ENCODE results near the gene ZNF398. TPM values are rescaled to one million over a fixed set of nuclear protein-coding genes. Genes with fewer than 3 reads are reported as not detected.

The ZNF398 gene
- polyA plus RNA-seq, 10 donors: 7.1 to 10.4 (median 8.5) TPM

DNA sequence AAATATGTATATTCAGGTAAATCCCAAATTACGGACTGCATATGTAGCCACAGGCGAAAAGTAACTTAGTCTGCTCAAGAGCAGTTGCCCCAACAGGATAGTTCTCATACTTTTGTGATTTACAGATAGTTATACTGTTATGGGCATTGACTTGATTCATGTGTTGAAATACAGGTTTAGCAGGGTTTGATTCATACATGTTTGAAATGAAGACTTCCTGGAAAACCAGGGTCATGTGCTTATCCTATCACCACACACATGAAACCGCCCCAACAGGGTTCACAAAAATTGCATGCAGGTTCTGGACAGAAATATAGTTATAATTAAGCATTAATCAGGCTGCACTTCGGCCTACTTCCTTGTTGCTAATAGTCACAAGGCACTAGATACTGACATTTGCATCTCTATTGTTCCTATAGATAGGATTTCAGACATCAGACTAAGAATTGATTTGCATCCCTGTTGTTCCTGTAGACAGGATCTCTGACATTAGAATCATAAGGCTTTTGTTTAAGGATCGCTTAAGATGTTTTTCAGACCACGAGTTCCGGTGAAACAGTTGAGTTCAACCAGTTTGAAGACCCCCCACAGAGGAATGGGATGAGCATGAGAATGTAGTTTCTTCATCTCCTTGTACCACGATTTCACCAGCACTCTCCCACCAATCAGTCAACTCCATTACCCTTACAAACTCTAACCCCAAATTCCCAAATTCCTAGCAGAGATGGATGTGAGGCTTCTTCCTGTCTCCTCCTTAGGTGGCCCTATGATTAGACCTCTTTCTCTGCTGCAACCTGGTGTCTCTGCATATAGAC, 2.0 kb upstream of the ZNF398 start:
- DNase-seq: no peak

DNA sequence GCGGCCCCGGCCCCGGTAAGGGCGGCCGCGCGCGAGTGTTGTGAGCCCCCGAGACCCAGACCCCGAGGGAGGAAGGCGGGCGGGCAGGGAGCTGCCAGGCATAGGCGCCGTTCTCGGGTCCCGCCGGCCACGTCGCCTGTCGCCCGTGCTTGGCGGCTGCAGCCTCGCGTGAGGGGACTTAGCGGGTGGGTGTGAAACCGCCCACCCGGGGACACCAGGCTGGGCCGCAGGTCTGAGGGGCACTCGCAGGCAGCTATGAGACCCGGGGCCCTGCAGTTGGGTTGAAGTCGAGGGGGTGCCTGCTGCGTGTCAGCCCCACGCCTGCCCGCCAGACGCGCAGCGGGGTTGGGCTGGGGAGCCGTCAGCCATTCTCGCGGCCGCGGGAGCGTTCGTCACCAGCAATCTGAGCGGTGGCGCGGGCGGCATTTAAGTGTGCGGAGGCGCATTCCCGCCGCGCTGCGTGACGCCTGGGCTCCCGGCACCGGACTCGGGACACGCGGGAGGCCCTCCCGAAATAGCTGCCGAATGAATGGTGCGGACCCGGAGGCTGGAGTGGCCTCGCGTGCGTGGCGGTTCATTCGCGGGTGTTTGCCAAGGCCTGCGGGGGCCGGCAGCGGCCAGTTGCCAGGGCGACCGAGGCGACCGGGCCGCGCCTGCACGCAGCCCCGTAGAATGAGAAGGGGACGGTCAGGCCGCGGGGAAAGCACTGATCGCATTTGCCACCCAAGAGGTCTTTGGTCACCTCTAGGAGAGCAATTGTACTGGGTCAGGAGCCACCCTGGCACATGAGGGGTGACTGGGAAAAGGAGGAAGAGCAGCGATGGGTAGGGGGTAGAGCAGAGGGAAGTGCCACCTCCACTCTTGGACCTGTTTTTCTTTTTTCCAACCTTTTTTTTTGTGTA, 750 bp downstream of the ZNF398 start:
- DNase-seq: peak in 2 of 3 donors; percentile 56 to 83

DNA sequence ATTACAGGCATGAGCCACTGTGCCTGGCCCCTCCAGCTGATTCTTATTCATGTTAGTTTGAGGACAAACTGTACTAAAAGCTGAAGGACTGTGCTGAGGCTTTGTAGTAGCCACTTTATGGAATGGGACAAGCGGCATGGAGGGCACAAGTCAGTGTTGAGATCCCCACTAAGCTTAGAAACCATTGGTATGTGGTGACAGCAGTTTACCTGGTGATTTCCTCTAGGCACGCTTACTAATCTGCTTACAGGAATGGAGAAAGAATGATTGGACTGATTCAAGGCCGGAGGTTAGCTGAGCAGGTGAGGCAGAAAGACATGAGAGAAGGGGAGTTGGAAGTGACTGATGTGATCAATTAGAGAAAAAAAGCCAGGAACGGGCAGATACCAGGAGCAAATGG, 3.7 kb downstream of the ZNF398 start:
- DNase-seq: no peak

GRCh38 chr7:149153346-149153745, 6.1 kb downstream of the ZNF398 start:
- no peak for DNase-seq

DNA sequence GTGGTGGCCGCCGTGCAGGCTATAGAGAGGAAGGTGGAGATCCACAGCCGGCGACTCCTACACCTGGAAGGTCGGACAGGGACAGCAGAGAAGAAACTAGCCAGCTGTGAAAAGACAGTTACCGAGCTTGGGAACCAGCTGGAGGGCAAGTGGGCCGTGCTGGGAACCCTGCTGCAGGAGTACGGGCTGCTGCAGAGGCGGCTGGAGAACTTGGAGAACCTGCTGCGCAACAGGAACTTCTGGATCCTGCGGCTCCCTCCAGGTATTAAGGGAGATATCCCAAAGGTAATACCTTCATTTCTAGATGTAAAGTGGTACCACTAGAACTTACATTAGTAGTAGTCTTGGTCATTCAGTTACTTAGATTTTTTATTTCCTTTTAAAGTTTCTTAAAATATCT, 6.8 kb downstream of the ZNF398 start:
- DNase-seq: no peak

GRCh38 chr7:149156898-149157297, 9.6 kb downstream of the ZNF398 start:
- DNase-seq: no peak

DNA sequence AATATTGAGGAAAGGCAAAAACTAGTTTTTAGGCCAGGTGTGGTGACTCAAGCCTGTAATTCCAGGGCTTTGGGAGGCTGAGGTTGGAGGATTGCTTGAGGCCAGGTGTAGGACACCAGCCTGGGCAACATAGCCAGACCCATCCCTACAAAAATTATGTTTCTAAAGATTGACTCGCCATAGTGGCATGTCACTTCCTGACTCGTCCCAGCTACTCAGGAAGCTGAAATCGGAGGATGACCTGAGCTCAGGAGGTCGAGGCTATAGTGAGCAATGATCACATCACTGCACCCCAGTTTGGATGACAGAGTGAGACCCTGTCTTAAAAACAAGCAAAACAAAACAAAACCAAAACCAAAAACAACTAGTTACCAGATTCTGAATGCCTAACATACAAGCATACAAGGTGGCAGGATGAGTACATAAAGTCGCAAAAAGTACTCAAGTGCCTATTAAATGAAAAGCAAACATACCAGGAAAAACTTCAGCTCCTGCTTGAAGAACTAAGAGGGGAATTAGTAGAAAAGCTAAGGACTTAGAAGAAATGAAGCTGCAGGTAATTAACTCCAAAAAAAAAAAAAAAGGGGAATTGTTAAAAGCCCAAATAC, 14.1 kb downstream of the ZNF398 start:
- no peak for DNase-seq

GRCh38 chr7:149166142-149166541, 18.9 kb downstream of the ZNF398 start:
- no peak for DNase-seq

- no peak for DNase-seq
Measured at GRCh38 chr7:149166630-149167352, 19.5 kb downstream of the ZNF398 start.

- no peak for DNase-seq
Measured at GRCh38 chr7:149171892-149172533, 24.8 kb downstream of the ZNF398 start.

DNA sequence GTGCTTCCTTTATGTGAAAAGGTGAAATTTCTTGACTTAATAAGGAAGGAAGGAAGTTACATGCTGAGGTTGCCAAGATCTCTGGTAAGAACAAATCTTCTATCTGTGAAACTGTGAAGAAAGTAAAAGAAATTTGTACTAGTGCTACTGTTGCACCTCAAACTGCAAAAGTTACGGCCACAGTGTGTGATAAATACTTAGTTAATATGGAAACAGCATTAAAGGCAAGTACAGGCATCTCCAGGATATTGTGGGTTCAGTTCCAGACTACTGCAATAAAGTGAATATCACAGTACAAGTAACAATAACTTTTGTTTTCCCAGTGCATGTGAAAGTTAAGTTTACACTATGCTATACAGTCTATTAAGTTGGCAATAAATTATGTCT, 25.3 kb downstream of the ZNF398 start:
- DNase-seq: no peak

DNA sequence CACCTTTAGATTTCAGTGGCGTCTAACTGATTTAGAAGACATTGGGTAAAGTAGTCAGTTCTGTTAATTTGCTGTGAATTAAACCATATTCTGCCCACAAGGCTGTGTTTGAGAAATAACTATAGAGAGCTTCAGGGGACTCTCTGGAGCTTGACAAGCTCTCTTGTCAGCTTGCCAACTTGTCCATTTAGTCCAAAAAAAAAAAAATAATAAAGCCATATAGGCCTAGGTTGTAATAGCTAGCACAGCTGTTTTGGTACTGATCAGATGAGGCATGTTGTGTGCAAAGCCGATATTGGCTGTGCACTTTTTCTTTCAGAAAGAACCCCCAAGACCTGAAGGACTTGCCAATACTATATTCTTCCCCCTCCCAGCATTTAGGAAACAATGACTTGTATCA, 27.9 kb downstream of the ZNF398 start:
- DNase-seq: no peak

GRCh38 chr7:149179241-149179640, 32.0 kb downstream of the ZNF398 start:
- no peak for DNase-seq

- no peak for DNase-seq
Measured at GRCh38 chr7:149180722-149181449, 33.6 kb downstream of the ZNF398 start.

- no peak for DNase-seq
Measured at GRCh38 chr7:149181450-149181790, 34.2 kb downstream of the ZNF398 start.

DNA sequence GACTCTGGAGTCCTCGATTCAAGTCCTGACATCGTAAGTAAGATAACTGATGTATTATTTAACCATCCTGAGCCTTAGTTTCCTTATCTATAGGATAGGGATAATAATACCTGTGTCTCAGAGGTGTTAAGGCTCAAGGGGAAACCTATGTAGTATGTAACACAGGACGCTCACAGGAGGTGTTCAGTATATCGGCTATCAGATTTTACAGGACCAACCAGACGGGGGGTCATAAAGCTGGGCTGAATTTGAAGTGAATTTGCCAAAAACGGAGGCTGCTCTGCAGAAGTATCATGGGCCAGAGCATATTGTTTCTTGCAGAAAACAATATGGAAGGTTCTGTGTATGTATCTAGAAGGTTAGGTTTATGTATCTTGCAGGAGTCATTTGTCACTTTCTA, 37.0 kb downstream of the ZNF398 start:
- no peak for DNase-seq

DNA sequence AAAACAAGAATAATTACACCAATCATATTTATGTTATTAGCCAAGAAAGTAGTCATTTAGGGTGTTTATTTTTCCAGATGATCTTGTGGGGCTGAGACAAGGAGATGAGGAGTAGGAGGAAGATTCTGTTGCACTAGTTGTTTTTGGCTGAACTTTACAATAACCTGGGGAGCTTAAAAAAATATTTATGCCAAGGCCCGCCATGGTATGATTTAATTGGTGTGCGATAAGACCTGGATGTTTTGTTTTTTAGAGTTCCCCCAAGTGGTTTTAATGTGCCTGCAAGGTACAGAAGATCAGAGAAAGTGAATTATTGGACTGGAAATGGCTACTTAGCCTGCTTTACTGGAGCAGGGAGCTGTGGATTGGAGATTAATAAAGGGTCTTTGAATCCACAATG, 41.0 kb downstream of the ZNF398 start:
- no peak for DNase-seq

DNA sequence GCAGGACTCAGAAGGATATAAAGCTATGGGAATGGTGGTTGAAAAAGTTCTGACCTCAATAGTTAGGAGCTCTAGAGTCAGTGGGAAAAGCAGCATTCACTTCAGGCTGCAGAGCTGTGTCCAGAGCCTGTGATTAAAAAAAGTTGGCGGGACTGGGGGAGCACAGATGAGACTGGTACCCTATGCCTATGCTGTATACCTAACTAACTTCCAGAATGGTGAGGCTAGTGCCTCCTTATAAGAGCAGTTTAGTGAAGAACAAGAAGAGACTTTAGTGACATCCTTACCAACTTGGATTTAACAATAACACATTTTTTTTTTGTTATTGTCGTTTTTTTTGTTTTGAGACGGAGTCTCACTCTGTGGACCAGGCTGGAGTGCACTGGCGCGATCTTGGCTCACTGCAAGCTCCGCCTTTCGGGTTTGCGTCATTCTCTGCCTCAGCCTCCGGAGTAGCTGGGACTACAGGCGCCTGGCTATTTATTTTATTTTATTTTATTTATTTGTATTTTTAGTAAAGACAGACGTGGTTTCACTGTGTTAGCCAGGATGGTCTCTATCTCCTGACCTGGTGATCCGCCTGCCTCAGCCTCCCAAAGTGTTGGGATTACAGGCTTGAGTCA, 41.5 kb downstream of the ZNF398 start:
- DNase-seq: no peak

DNA sequence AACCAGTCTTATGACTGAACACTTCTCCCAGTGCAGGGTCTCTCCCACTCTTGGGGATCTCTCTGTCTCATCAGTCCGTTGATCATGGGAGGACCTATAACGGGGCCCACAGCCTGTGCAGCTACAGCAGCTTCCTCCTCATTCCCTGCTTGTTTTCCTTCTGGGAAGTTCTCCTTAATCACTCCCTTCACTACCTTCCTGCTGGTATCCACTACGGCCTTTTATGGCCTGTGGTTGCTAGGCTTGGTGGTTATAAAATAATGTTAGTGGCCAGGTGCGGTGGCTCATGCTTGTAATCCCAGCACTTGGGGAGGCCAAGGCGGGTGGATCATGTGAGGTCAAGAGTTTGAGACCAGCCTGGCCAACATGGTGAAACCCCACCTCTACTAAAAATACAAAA, 44.6 kb downstream of the ZNF398 start:
- no peak for DNase-seq

DNA sequence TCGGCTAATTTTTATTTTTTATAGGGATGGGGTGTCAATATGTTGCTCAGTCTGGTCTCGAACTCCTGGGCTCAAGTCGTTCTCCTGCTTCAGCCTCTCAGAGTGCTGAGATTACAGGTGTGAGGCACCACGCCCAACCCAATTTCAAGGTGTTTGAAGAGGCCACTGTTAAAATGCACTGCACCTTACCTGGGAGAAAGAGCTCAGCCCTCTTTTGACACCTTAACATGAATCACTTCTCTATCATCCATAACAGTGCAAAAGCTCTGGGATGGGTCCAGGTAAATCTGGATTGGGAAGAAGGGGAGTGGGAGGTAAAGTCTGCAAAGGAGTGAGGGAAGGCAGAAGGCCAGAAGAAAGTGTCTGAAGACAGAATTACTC, 47.5 kb downstream of the ZNF398 start:
- DNase-seq: no peak
